HG03175 (cell line): ENCODE results near the gene TMEFF2.

Experiments used
- ATAC-seq: cut with Tn5 transposase; IDR thresholded peaks from one replicate; pipeline ENCODE4 v1.9.1; 2021; ENCODE audit warnings: mild to moderate bottlenecking, moderate library complexity; ENCODE audit not compliant: unreplicated experiment

Gene TMEFF2

DNA sequence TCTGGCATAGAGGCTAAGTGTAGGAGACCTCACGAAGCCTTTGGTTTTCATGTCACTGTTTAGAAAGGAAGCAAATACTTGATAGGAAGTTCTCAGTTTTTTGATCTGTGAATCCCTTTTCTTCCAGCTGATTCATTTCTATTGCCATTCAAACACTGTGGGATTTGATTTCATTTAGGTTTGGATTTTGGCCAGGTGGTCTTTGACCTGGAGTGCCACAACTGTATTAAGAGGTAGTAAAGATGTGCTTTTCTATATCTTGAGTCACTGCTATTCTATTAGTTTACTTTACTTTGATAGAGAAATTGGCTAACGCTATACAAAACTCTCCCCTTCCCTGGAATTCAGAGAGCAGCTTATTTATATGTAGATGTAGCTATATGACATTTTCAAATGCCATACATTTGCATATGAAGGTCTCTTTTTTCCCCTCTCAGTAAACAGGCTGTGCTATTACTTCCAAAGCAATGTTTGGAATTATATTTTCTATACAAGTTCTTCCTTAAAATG is 215.5 kb downstream of the TMEFF2 start:
- no peak for ATAC-seq

DNA sequence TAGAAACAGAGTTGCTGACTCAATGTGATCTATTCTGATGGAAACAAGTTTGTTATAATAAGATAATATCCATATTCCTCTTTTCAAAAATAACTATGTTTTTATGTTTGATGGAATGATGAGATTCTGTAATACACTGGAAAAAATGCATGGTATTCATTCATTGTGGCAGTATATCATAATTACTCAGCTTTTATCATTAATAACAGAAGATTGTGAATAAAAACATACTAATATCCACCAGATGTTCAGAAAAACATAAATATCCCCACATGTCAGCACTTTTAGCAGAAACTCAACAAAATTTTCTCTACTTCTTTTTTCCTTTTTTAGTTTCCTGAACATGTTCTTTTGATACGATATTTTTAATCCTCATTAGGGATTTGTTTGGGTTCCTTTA is 217.0 kb downstream of the TMEFF2 start:
- no peak for ATAC-seq

DNA sequence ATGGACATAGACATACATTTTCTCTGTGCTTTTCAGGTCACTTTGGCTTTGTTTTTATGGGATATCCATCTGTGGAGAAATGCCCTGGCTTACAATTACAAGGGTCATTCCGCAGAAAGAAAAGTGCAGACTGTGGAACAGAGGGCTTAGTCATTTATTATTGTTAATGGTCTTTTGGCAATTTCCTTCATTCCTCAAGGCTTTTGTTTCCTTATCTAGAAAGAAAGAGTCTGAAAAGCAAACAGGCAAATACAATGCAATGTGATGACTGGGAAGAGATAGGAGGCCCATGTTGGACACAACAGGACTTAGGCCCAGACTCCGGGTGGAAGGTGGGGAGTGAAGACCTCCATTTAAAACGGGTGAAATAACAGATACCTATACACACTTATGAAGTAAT is 218.3 kb downstream of the TMEFF2 start:
- ATAC-seq = no peak

DNA sequence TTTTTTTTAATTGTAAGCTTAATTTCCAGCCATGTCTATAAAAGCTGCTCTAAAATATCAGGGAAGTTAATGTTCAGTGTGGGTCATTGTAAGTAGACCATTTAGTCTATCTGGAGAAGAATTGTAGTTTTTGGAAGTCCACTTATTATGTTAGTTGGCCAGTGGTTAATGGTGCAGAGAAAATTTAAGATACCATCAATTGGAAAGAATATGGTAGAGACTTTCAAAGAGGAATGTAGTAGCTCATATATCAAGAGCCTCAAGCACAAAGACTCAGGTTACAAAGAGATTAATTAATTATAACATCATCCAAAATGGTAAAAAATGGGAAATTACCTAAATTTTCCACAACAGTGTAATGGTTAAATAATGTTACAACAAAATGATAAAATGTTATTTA is 220.1 kb downstream of the TMEFF2 start:
- ATAC-seq = no peak

DNA sequence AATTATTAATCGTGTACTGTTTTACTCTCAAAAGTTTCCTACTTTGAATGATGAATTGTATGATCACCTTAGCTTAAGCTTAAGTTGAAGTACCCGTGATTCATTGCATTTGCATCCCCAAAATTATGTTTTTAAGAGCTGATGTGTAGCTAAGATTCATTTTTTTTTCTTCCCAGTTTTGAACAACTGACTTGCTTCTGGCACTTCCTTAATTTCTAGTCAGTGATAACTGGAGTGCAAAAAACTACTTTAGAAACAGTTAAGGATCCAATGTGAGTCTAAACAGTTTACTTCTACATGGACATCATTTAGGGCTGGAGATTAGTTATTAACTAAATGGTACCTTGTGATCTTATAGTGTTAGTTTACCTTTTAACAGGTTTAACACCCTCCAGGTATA is 223.9 kb downstream of the TMEFF2 start:
- ATAC-seq = no peak

DNA sequence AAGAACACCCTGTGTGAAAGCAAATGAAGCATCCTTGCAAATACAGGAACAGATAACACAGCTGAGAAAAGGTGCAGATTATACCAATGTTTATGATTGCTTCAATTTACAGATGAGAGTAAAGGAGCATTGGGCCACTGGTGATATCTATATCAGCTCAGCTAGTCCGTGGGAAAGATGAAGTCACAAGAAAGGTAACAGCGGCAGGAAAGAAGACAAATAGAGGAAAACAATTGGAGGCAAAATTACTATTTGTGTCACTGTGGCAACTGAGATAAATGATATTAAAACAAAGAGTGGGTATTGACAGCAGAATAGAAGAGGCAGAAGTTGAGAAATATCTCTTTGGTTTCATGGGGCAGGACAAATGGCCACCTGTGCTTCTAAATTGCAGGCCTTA is 226.6 kb downstream of the TMEFF2 start:
- no peak for ATAC-seq

DNA sequence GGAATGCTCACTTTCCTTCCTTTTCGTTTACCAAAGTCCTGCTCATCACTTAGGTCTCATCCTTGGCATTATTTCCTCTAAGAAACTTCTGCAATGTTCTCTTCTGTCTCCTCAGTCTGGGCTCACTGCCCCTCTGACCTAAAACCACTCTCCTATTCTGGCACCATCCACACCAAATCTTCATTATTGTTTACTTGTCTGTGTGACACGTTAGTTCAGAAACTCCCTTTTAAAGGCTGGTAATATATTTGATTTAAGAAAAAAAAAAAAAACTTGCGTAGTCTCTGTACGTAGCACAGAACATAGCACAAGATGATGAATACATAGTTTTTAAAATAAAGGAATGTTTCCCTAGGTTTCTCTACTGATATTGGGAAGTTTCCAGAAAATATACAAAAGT is 229.0 kb downstream of the TMEFF2 start:
- ATAC-seq = no peak

DNA sequence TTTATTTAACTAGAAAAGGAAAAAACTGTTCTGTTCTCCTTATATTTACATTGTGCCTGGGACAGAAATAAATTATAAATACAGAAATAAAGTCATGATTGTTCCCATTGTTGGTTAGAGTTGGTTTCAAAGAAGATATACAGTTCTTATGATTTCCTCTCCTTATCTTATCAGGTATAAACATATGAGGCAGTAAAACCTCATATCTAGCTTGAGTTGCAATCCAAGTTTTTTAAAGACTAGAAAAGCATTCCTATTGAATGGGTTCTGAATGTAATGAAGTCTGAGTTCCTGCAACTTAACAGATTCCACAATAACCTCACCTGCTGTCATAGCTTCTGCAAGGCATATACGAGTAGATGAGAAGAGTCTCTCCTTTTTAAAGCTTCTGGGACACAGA is 233.2 kb downstream of the TMEFF2 start:
- ATAC-seq = no peak

DNA sequence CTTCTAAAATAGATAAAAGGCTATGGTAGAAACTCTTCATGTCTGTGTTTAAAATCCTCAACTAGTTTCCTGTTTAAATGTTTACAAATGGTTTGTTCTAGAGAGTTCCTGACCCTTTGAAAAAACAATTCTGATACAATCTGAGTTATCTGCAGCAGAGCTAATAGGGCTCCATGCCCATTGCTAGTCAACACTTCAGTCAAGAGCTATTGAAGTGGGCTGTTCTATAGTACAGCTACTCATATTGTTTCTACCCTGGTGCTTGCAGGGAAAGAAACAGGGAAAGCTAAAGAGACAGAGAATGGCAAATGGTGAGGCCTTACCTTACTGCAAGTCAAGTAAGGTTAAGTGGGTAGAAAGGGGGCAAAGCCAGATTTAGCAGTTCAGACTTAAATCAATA is 235.5 kb downstream of the TMEFF2 start:
- ATAC-seq = no peak

DNA sequence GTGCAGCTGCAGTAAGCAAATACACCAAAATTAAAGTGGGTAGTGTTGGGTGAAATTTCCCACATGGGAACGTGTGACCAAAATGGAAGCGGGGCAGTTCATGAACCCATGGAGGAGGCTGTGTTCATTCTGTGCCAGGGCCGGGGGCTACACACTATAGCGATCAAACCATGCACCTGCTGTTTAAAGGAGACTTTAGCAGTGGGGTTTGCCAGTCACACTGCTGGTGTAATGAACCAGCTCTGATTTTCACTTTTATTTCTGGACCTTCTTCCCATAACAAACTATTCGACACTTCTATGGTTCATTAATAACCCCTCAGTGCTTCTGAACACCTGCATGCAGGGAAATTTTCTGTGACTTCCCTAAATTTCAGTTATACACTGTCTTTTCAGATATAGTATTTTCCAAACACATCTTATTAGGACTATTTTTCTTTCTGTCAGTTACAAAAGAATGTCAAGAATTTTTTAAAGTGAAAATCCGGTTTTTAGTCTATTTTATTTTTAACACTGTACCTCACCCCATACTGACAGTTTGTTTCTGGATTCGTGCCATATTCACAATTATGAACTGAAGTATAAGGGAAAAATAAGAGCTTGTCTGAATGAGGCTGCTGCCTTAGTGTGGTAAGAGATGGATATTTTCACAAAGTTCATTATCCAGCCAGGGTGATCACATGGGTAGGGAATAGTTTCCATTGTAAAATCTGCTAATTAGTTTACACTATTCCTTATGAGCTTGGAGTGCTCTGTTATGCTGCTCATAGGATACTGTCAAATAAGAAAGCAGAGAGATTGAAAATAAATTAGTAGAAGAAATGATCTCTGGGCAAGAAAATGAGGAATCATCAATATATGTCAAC is 236.5 kb downstream of the TMEFF2 start:
- ATAC-seq = no peak

DNA sequence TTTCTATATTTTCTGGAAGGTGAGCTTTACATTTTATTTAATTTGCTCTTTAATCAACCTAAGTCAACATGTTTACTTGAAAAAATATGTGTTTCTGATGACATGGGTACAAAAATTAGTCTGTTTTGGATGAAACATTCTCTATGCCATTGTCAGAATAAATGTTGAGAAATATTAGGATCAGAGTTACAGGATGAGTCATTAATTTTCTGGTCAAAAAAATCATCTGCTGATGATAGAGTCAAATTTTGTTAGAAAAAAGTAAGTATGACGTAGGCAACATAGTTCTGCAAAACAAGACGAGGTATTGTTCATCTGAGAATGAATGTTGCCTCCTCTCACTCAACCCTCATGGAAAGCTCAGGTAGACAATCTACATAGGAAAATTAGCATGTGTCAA is 240.3 kb downstream of the TMEFF2 start:
- ATAC-seq = no peak

DNA sequence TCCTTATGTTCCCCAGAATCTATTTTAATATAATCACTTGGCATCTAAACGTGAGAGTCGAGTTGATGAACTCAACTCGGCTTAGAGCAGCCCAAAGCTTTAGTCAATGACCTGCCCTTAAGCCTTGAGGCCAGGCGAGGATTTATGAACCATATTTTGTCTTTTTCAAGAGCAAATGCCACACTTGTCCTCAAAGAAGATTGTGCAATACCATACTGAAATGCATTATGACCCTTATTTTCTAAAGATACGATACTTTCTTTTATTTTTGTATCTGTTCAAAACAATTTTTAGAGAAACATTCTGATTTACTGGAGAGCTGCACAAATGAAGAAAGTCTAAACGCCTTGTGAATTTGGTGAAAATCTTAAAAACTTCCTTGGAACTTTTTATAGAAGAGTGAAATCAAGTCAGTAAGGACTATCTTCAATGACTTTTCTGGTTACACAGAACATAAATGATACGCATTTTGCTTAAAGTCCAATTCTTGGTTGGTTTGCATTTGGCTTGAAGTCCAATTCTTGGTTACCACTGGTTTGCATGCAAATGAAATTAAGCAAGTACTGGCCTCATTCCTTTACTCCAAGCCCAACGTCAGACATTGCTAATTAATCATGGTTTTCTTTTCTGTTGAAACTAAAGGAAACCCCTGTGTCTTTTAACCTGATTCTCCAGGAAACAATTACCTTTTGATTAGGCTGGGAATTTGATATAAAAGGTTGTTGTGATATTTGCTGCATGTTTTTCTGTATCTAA is 242.0 kb downstream of the TMEFF2 start:
- ATAC-seq = no peak

DNA sequence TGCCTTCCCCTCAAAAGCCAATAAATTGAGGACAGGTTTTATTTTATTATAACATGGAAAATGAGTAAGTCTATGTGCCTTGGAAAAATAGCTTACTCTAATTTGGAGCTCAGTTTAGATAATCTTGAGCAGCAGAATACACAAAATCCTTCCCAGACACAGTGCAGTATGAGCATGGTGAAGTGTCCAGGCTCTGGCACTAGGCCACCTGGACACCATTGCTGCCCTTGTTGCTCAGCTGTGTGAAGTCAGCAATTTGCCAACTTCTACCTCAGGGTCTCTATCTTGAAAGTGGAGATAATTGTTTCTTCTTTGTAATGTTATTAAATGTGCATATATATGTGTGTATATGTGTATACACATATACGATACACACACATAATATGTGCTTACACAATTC is 242.9 kb downstream of the TMEFF2 start:
- ATAC-seq = no peak

DNA sequence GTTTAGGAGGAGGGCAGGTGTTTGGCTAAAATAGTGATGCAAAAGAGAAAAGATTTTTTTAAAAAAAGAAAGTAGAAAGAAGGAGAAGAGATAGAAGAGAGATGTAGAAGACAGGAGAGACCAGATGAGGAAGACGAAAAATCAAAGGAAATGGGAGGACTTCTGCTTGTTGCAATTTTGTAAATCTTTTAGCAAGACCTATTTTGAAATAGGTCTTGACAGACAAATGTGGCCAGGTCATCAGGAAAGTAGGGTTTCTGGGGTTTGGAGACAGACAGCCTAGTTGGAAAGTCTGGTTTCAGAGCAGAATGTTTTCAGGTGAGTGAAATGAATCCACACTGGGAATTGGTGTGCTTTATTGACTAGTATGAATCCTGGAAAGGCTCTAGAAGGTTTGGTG is 243.4 kb downstream of the TMEFF2 start:
- no peak for ATAC-seq

DNA sequence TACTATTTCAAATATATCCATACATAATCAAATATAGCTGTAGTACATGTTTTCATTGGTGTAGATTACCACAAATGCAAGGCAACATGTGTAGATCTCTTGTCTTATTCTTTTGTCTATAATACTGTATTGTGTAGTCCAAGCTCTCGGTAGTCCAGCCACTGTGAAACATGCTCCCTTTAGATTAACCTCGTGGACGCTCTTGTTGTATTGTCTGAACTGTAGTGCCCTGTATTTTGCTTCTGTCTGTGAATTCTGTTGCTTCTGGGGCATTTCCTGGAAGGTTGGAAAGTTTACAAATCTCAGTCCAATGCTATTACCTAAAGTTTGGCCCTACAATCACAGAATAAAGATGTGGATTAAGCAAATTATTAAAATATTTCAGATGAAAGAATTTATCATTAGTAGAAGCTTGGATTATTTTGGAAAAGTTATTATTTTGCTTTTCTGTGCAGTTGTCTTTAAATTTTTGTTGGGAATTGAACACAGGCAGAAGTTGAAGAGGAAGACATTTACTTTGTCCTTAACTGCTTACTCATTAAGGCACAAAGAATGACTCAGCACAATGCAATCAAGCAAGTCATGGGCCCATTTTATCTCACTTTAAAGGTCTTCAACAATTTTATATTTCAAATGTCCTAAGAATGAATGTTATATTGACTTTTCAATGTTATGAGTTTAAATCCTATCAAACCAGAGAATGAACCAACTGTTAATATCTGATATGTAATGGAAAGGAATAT is 244.4 kb downstream of the TMEFF2 start:
- ATAC-seq = no peak

DNA sequence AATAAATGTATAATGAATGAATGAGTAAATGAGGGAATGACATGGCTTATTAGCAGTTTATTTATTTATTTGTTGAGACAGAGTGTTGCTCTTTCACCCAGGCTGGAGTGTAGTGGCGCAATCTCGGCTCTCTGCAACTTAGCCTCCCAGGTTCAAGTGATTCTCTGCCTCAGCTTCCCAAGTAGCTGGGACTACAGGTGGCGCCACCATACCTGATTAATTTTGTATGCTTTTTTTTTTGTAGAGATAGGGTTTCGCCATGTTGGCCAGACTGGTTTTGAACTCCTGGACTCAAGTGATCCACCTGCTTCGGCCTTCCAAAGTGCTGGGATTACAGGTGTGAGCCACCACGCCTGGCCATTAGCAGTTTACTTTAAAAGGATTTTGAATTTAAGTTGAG is 247.5 kb downstream of the TMEFF2 start:
- ATAC-seq = no peak

DNA sequence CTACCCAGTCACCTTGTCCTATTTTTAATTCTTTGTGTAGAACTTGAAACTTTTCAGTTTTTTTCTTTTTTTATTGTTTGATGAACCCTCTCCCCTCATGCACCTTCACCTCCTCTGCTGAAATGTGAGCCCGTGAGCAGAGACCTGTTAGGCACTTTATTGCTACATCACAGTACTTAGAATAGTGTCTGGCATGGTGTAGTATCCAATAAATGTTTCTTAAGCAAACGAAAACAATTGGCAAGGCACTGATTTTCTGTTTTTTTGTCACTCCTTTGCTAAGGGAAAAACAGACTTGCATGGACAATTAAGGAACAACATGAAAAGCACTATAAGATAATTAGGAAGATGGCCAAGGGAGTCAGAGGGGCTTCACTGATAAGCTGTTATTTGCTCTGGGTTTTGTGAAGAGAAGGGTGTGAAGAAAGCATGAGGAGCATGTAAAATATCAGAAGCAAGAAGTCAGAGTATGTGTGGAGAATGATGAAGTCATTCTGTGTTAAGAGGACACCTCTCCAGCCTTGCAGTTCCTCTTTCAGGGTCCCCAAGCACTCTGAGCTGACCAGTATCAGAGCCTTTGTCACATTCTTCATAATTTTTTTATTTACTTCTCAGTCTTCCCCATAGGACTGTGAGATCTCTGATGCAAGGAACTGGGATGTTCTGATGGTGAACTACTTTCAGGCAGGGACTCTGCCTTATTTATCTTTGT is 248.1 kb downstream of the TMEFF2 start:
- no peak for ATAC-seq

DNA sequence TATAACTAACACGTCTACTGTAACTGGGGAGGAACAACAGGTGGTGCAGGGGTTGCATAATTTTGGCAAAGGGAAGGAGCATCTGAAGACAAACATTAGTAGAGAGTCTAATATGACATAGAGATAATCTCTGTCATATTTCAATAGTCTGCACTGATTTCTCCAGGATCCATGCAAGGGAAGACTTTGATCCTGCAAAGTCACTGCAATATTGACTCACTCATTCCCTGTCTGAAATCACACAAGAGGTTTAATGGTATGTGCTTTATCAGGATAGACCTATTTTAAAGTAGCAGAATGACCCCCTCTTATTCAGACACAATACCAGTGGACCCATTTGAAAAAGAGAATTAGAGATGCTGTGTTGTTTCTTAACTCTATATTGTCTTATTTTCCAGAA is 249.1 kb downstream of the TMEFF2 start:
- ATAC-seq = no peak

DNA sequence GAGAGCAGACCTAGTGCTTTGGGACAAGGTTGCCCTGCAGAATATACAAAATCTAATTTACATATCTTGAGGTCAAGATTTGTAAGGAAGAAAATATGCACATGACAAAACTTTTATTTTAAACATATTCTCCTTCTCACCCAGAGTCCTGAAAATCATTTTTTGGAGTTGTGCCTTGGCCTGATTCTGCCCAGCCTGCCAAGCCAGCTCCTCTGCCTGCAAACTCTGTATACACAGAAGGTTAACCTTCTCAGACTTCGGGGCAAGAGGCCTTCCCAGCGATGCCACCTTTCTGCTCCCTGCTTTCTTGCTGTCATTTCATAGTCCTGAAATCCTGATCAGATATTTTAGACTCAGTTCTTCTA is 252.0 kb downstream of the TMEFF2 start:
- no peak for ATAC-seq

DNA sequence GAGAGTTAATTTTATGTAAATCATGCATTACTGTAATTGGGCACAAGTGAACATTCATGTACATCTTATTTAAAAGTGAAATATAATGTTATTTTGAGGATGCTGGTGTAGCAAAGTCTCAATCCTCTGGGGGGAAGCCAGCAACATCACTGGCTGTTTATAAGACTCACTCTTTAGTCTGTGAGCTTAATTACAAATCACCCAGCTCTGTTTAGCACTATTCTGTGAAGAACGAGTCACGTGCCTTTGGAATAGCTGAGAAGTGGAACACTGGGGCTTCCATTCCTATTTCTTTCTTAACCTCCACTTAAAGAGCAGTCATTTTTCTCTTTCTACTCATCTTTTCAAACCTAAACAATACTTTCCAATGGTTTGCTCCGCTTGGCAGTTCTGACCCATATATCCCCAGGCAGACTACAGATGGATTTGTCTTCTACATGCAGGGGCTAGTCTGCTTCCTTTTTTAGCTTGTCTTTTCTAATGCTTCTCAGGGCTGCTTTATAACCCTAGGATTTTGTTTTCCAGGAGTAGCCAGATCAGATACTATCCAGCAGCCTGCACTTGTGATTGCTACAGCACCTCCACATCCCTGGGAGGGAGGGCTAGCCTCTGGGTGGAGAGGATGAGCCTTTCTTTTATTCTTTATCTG is 252.5 kb downstream of the TMEFF2 start:
- no peak for ATAC-seq
